ENCODE data around the gene GRAMD1A. TPM values are rescaled to one million over a fixed set of nuclear protein-coding genes. Genes with fewer than 3 reads are reported as not detected.

Gene GRAMD1A
- total RNA-seq, 1 experiment from 2014 or later, result 125 TPM

GRCh38 chr19:35008891-35009341 is 8.8 kb downstream of the GRAMD1A start:
- H2BK120ac ChIP-seq (ENCODE audit: low read depth, low read length, poor library complexity, severe bottlenecking), result no peak overlapping the region
- H3K4me1 ChIP-seq (ENCODE audit: insufficient read depth, low read length), result no peaks in the 10 kb centered on the region
- no peak for TF ChIP-seq CTCF (conservative IDR thresholded peaks at IDR 0.05)
- no peak overlapping the region for H3T11ph ChIP-seq (ENCODE audit: low read length)
- H2AFZ ChIP-seq (ENCODE audit: low read length), result no peak overlapping the region
- H4K5ac ChIP-seq (ENCODE audit: insufficient read length, low read depth, low read length), result no peak overlapping the region
- no peaks in the 10 kb centered on the region for H3K23me2 ChIP-seq (ENCODE audit: insufficient read length, low read depth, low read length, poor library complexity, severe bottlenecking)
- no peaks in the 10 kb centered on the region for H3K27me3 Mint-ChIP-seq (ENCODE audit: low read depth)
- no peak overlapping the region for H3K18ac ChIP-seq (ENCODE audit: insufficient read length, low read depth, low read length)
- H4K20me1 ChIP-seq (ENCODE audit: control insufficient read depth, insufficient read depth, insufficient read length), result peaks cover 2% of the 10 kb centered on the region
- no peak overlapping the region for H3K56ac ChIP-seq (ENCODE audit: insufficient read length, low read depth, low read length)
- no peak overlapping the region for H2AK5ac ChIP-seq (ENCODE audit: insufficient read length, low read length)
- H3K9me3 Mint-ChIP-seq, result no peaks in the 10 kb centered on the region
- H3K9me3 ChIP-seq (ENCODE audit: control insufficient read depth, low read depth, low read length), result no peaks in the 10 kb centered on the region
- H3K36me3 Mint-ChIP-seq (ENCODE audit: insufficient read depth in 1 of 3, low read depth in 3 of 3), result peaks cover 63 to 84% (median 79%) of the 10 kb centered on the region in 3 experiments
- WGBS (ENCODE audit: extremely low coverage, insufficient read length, low lambda C conversion rate), result no CpG with 5 or more reads among the region's 12 CpGs
- DNase-seq, result no peak
- no peak overlapping the region for H3K4ac ChIP-seq (ENCODE audit: low read depth, low read length)
- H3K79me2 ChIP-seq (ENCODE audit: insufficient read depth, low read length), result peaks cover 22% of the 10 kb centered on the region; the same call in 1 of the 2 replicates
- H3K14ac ChIP-seq (ENCODE audit: insufficient read depth, low read length), result no peak overlapping the region; the same call in 1 of the 2 replicates
- no peak overlapping the region for H3K4me2 ChIP-seq (ENCODE audit: insufficient read depth, insufficient read length, low read length)
- H2BK12ac ChIP-seq (ENCODE audit: insufficient read length, low read depth, low read length), result no peak overlapping the region
- no peak overlapping the region for H2BK20ac ChIP-seq (ENCODE audit: low read depth, low read length, poor library complexity, severe bottlenecking)
- H3K27ac ChIP-seq (ENCODE audit: insufficient read length, low read depth, low read length), result no peak overlapping the region
- H3K27ac Mint-ChIP-seq, result no peak overlapping the region; a peak in 1 of 7 replicates
- H4K8ac ChIP-seq (replicated peaks; ENCODE audit: insufficient read length, low read depth, low read length), result no peak overlapping the region
- H3K4me1 Mint-ChIP-seq, result peaks cover 4 to 11% of the 10 kb centered on the region in 2 experiments; a peak in 3 of 4 replicates
- H2BK5ac ChIP-seq (ENCODE audit: insufficient read length, low read length), result no peak overlapping the region
- H2BK15ac ChIP-seq (ENCODE audit: low read depth, low read length), result no peak overlapping the region
- H3K27me3 ChIP-seq (ENCODE audit: insufficient read depth, low read length), result no peaks in the 10 kb centered on the region
- H3K23ac ChIP-seq (ENCODE audit: insufficient read length, low read depth, low read length), result no peak overlapping the region
- no peak overlapping the region for H4K91ac ChIP-seq (ENCODE audit: insufficient read length, low read depth, low read length)
- peaks cover 11% of the 10 kb centered on the region for H3K79me1 ChIP-seq (ENCODE audit: insufficient read depth, low read depth, low read length, poor library complexity, severe bottlenecking)
- no peak overlapping the region for H3K9ac ChIP-seq (ENCODE audit: extremely low read depth, insufficient read length, low read length)
- H3K4me3 Mint-ChIP-seq, result no peak overlapping the region
